DND-41 (cell line): ENCODE results near the gene EML1.

ENCODE experiments used
- EZH2 ChIP-seq: IDR thresholded peaks from 3 replicates; pipeline ENCODE4 v1.6.1; 2012; ENCODE audit warnings: borderline replicate concordance, low read depth, mild to moderate bottlenecking, moderate library complexity, low read length, inconsistent platforms; ENCODE audit not compliant: severe bottlenecking
- TF ChIP-seq, protein P1 (sequence below): IDR thresholded peaks from 2 replicates; pipeline ENCODE4 v1.5.1; 2012; ENCODE audit warnings: borderline replicate concordance, low read length, moderate library complexity, mild to moderate bottlenecking; ENCODE audit not compliant: poor library complexity, severe bottlenecking; ENCODE audit errors: extremely low read depth

DNA sequence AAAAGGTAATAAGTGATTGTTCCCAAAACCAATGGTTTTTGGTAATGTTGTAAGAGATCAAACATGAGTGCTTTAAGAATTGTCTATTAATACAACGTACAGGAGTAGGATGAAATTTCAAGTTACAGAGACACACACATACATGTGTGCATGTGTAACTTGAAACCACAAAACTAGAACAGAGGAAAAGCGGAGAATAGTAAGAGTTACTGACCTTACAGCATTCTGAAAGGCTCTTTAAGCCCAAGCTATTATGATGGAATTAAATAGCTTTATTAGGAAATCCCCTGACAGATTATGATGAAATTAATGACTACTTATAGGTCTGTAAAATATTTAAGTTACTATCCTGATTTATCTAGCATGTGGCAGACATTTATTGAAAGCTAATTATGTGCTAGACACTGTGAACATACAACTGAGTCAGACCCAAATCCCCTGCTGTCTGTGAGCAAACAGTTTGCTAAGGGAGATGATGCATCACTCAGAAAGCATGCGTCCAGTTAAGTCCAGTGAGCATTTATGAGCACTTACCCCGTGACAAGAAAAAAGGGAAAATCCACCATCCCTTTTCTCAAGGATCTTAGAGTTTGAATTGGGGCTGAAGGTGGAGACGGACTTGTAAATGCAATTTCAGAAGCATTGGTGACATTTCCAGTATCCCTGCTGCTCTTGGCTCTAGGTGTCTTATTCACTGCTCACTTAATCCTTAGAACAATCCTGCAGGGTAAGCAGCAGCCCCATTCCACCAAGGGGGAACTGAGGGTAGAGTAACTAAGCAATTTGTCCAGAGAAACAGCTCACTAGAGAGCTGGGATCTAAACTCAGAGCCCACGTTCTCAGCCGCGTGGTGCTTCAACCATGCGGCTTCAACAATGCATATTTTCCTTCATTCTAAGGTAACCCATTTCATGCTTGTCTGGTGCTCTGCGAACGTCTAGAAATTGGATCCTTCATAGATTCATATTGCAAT, 117.4 kb downstream of the EML1 start:
- TF ChIP-seq EZH2 = peak; percentile 68
- TF ChIP-seq, protein P1, sequence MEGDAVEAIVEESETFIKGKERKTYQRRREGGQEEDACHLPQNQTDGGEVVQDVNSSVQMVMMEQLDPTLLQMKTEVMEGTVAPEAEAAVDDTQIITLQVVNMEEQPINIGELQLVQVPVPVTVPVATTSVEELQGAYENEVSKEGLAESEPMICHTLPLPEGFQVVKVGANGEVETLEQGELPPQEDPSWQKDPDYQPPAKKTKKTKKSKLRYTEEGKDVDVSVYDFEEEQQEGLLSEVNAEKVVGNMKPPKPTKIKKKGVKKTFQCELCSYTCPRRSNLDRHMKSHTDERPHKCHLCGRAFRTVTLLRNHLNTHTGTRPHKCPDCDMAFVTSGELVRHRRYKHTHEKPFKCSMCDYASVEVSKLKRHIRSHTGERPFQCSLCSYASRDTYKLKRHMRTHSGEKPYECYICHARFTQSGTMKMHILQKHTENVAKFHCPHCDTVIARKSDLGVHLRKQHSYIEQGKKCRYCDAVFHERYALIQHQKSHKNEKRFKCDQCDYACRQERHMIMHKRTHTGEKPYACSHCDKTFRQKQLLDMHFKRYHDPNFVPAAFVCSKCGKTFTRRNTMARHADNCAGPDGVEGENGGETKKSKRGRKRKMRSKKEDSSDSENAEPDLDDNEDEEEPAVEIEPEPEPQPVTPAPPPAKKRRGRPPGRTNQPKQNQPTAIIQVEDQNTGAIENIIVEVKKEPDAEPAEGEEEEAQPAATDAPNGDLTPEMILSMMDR = no peak
